ENCODE measurements around the gene PI16.

The PI16 gene

DNA sequence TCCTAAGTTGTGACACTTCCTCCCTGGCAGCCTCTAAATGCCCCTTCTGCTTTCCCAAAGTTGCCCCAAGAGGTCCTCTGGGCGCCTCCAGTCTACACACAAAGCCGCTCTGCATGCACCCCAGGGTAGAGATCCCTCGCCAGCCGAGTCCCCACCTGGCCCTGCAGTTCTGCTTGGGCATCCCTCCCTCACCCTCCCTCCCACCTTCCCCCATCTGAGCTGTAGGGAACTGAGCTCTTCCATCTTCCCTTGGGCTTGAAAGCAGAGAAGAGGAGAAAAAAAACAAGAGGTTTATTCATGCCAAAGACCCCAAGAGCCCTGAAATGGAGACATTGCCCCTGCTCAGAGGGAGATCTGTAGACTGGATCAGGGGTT, 45.2 kb downstream of the PI16 start:
- TF ChIP-seq FOXM1 (IDR thresholded peaks at IDR 0.05; ENCODE audit: borderline replicate concordance, low read depth) (no peak), TEAD4 (IDR thresholded peaks at IDR 0.05) (no peak), TAF1 (IDR thresholded peaks at IDR 0.05; ENCODE audit: low read depth) (no peak), NFIC (IDR thresholded peaks at IDR 0.05) (no peak), TCF12 (IDR thresholded peaks at IDR 0.05; ENCODE audit: low read depth) (no peak), CEBPB (IDR thresholded peaks at IDR 0.05) (no peak), ZBTB7A (IDR thresholded peaks at IDR 0.05; ENCODE audit: low read depth) (no peak), CREB1 (IDR thresholded peaks at IDR 0.05; ENCODE audit: low read depth) (no peak), RAD21 (IDR thresholded peaks at IDR 0.05; ENCODE audit: low read depth) (no peak), YY1 (IDR thresholded peaks at IDR 0.05; ENCODE audit: low read depth) (no peak), EGR1 (IDR thresholded peaks at IDR 0.05) (no peak), EP300 (IDR thresholded peaks at IDR 0.05; ENCODE audit: borderline replicate concordance) (no peak)
- TF ChIP-seq, protein P1, sequence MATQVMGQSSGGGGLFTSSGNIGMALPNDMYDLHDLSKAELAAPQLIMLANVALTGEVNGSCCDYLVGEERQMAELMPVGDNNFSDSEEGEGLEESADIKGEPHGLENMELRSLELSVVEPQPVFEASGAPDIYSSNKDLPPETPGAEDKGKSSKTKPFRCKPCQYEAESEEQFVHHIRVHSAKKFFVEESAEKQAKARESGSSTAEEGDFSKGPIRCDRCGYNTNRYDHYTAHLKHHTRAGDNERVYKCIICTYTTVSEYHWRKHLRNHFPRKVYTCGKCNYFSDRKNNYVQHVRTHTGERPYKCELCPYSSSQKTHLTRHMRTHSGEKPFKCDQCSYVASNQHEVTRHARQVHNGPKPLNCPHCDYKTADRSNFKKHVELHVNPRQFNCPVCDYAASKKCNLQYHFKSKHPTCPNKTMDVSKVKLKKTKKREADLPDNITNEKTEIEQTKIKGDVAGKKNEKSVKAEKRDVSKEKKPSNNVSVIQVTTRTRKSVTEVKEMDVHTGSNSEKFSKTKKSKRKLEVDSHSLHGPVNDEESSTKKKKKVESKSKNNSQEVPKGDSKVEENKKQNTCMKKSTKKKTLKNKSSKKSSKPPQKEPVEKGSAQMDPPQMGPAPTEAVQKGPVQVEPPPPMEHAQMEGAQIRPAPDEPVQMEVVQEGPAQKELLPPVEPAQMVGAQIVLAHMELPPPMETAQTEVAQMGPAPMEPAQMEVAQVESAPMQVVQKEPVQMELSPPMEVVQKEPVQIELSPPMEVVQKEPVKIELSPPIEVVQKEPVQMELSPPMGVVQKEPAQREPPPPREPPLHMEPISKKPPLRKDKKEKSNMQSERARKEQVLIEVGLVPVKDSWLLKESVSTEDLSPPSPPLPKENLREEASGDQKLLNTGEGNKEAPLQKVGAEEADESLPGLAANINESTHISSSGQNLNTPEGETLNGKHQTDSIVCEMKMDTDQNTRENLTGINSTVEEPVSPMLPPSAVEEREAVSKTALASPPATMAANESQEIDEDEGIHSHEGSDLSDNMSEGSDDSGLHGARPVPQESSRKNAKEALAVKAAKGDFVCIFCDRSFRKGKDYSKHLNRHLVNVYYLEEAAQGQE (IDR thresholded peaks at IDR 0.05; ENCODE audit: low read depth), result no peak
- TF ChIP-seq, protein P2, sequence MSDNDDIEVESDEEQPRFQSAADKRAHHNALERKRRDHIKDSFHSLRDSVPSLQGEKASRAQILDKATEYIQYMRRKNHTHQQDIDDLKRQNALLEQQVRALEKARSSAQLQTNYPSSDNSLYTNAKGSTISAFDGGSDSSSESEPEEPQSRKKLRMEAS (IDR thresholded peaks at IDR 0.05), result no peak
- TF ChIP-seq, protein P3, sequence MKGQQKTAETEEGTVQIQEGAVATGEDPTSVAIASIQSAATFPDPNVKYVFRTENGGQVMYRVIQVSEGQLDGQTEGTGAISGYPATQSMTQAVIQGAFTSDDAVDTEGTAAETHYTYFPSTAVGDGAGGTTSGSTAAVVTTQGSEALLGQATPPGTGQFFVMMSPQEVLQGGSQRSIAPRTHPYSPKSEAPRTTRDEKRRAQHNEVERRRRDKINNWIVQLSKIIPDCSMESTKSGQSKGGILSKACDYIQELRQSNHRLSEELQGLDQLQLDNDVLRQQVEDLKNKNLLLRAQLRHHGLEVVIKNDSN (IDR thresholded peaks at IDR 0.05), result no peak

DNA sequence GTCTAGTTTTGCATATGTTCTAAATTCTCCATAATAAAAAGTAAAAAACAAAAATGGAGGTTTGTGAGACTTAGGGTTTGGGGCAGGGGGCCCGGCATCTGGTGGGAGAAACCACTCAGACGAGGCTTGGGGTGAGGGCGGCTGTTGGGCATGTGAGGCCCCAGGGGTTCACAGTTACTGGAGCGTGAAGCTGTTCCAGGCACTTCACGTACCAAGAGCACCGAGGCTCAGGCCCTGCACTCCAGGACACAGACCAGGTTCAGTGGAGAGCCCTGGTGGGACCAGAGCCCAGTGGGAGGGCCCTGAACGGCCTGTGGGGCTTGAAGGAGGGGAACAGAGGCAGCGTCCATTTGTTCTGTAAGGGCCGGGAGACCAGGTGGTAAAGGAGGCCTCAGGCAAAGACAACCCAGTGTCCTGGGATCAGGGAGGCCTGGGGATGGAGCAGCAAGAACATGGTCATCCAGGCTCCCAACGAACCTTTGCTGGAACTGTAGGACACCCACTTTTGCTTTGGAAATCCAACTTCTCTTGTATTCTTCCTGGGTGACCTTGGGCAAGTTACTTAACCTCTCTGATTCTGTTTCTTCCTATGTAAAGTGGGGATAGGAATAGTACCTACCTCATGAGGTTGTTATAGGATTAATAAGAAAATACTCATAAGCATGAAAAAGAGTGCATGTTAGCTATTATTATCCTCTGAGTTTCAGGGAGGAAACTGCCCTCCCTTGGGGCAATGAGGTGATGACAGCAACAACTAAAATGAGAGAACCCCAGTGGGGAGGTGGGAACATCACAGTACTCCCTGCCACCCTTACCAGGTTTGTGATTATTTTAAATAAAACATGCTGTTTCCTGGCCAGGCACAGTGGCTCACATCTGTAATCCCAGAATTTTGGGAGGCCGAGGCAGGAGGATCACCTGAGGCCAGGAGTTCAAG, 49.8 kb downstream of the PI16 start:
- TF ChIP-seq EP300 (IDR thresholded peaks at IDR 0.05; ENCODE audit: borderline replicate concordance) (no peak), FOXM1 (IDR thresholded peaks at IDR 0.05; ENCODE audit: borderline replicate concordance, low read depth) (no peak), CREB1 (IDR thresholded peaks at IDR 0.05; ENCODE audit: low read depth) (no peak)

DNA sequence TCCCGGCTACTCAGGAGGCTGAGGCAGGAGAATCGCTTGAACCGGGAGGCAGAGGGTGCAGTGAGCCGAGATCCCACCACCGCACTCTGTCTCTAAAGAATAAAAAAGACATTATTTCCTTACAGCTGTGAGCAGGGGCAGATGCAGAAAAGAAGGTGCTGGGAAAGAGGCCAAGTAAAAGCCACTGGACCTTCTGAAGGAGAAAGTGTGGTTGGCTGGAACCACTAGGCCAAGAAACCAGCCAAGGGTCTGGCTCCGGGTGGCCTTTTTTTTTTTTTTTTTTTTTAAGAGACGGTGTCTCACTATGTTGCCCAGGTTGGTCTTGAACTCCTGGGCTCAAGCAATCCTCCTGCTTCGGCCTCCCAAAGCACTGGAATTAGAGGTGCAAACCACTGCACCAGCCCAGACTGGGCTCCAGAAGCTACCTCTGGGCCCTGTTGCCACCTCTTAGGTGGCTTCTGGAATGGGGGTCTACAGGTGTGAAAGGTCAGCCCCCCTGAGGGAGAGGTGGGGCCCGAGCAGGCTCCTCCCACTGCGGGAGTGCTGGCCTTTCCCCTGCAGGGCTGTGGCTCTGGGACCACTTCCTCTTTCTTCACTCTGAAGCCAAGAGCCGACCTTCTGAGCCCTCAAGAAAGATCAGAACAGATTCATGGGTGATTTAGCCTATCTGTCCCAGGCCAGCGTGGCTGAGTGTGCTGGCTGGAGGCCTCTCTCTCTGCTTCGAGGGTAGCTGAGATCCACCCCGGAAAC, 50.7 kb downstream of the PI16 start, which contains the start of gene FGD2:
FGD2 (plus strand) TSS at position 595 of the 750 bp plus-strand sequence. CDS start 163 bp downstream, outside the sequence.
- TF ChIP-seq NFIC (IDR thresholded peaks at IDR 0.05) (no peak), FOXM1 (IDR thresholded peaks at IDR 0.05; ENCODE audit: borderline replicate concordance, low read depth) (no peak), RAD21 (IDR thresholded peaks at IDR 0.05; ENCODE audit: low read depth) (no peak), CREB1 (IDR thresholded peaks at IDR 0.05; ENCODE audit: low read depth) (no peak), CEBPB (IDR thresholded peaks at IDR 0.05) (no peak), TAF1 (IDR thresholded peaks at IDR 0.05; ENCODE audit: low read depth) (no peak), YY1 (IDR thresholded peaks at IDR 0.05; ENCODE audit: low read depth) (no peak), TEAD4 (IDR thresholded peaks at IDR 0.05) (no peak), EGR1 (IDR thresholded peaks at IDR 0.05) (no peak), ZBTB7A (IDR thresholded peaks at IDR 0.05; ENCODE audit: low read depth) (no peak)
- TF ChIP-seq, protein P1 (IDR thresholded peaks at IDR 0.05; ENCODE audit: low read depth), result no peak
- TF ChIP-seq, protein P2 (IDR thresholded peaks at IDR 0.05), result no peak

DNA sequence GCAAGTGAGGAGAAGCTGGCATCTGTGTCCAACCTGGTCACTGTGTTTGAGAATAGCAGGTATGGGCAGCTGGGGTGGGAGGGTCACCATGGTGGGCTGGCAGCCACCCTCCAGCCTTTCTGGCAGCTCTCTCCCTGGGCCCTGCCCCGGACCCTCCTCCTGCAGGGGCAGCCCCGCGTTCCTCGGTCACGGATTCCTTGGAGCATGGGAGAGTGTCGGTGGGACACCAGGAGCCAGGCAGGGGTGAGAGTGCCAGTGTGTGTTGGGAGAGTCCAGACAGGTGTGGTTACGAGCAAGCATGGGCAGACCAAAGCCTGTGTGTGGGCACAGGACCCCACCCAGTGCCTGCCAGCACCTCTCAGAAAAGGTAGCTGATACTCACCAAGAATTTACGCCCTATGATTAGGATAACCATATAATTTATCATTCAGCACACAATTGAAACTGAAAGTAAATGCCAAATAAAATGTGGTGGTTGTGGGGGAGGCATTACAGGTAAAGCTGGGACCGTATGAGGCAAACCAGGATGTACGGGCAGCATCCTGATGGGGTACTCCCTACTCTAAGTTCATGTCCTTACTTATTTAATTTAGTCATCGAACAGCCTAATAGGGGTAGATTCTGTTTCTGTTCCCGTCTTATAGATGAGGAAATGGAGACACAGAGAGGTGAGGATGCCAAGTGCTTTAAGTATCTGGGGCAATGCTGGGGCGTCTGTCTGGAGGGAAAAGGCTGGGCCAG, 51.5 kb downstream of the PI16 start:
- TF ChIP-seq EP300 (IDR thresholded peaks at IDR 0.05; ENCODE audit: borderline replicate concordance), result no peak
- TF ChIP-seq, protein P1 (IDR thresholded peaks at IDR 0.05; ENCODE audit: low read depth), result no peak
- TF ChIP-seq FOXM1 (IDR thresholded peaks at IDR 0.05; ENCODE audit: borderline replicate concordance, low read depth), result no peak
- no peak for TF ChIP-seq TCF12 (IDR thresholded peaks at IDR 0.05; ENCODE audit: low read depth)
- TF ChIP-seq RAD21 (IDR thresholded peaks at IDR 0.05; ENCODE audit: low read depth), result no peak
- no peak for TF ChIP-seq CREB1 (IDR thresholded peaks at IDR 0.05; ENCODE audit: low read depth)
- TF ChIP-seq, protein P2 (IDR thresholded peaks at IDR 0.05), result no peak
- TF ChIP-seq, protein P3 (IDR thresholded peaks at IDR 0.05), result no peak
- no peak for TF ChIP-seq NFIC (IDR thresholded peaks at IDR 0.05)
- TF ChIP-seq YY1 (IDR thresholded peaks at IDR 0.05; ENCODE audit: low read depth), result no peak
- TF ChIP-seq ZBTB7A (IDR thresholded peaks at IDR 0.05; ENCODE audit: low read depth), result no peak
- TF ChIP-seq TAF1 (IDR thresholded peaks at IDR 0.05; ENCODE audit: low read depth), result no peak
- no peak for TF ChIP-seq TEAD4 (IDR thresholded peaks at IDR 0.05)
- no peak for TF ChIP-seq EGR1 (IDR thresholded peaks at IDR 0.05)
- no peak for TF ChIP-seq CEBPB (IDR thresholded peaks at IDR 0.05)
